Muscle of back (tissue), 11 donors: ENCODE data around the gene COMMD8. TPM values are rescaled to one million over a fixed set of nuclear protein-coding genes. Genes with fewer than 3 reads are reported as not detected.
A peak's percentile ranks its signal among the peaks of the same experiment; 100 is the strongest.

Experiments
- DNase-seq, 3 donors: peaks; one replicate each; pipeline versions ENCODE4 v3.0.0 to v3.0.0-alpha.2; 2013
- polyA plus RNA-seq, 10 donors: library from polyadenylated mRNA; unstranded; fragments of 120-200 nt; gene quantifications; one replicate each; pipeline ENCODE4 v1.2.1, GENCODE V29; 2013; ENCODE audit not compliant: insufficient read length in 10 of 10

The COMMD8 gene
- polyA plus RNA-seq, 10 donors: 16.6 to 21.0 (median 18.9) TPM

DNA sequence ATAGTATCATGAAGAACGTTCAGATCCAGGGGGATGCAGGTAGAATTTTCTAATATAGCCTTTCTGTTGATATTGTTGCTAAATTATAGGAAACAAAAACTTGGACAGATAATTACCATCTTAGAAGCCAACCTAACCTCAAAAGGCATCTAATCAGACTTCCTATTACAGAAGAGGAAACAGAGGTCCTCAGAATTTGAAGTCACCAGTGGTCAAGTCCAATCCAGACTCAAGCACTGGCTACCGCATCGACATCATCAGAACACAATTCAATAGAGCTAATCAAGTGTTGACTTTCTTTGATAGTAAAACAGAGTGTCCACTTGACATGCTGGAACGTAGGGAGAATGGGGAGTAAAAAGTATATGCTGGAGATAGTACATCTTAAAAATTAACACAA lies 11.3 kb upstream of the COMMD8 start:
- no peak for DNase-seq

DNA sequence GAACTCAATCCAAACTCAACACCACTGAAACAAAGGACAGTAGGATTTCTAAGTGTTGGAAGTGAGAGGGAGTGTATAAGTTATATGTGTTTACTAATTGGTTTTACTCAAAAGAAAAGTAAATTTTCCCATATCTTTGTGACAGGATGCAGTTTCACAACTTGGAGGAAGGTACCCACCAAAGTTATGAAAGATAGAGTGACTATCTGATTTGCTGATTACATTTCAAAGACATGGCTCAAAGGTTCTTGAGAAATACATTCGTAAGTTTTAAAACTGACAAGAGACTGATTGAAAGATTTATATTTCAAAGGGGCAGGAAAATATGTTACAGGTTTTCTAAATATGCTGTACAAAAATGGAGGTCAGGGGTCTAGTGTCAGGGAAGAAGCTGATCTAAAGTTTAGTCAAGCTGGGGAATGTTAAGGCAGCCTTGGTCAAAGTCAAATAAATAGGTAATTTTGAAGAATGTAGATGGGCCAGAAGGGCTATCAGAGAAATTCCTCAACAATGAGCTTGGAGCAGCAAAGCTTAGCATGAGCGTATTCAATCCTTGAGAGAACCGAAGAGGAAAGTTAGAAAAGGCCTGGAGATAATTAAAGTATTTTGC lies 9.7 kb upstream of the COMMD8 start:
- no peak for DNase-seq

GRCh38 chr4:47471591-47471990 lies 8.1 kb upstream of the COMMD8 start:
- DNase-seq: no peak

DNA sequence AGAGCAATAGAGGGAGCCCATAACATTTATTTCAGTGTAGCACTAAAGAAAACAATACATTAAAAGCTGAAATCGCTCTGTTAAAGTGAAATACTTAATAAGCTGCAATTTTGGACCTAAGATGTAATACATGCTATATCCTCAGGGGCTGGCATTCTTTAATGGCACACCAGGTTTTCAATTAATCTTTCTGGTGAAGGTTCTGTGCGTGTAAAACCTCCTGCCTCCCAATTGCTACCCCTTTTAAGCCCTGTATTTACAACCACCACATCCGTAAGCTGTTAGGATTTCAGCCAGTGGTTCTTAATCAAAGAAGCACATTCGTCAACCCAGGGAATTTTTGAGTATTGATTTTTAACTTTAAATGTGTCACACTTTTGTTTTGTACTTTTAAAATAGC lies 7.6 kb upstream of the COMMD8 start:
- DNase-seq: no peak

DNA sequence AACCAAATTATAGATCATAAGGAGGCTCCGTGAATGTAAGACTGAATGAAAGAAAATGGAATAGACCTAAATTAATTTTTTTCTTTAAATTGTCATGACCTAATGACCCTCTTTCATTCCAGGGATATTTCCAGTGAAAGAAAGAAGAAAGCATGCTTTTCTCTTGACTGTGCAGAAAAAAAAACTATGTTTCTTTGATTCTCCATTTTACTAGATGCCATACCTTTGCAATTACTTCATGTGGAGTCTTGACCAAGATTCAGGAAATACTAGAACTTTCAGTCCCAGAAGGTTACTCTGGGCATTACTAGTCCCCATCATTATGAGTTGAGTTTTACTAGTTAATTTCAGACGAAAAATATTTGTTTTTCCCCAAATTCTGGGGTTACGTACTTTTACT lies 6.4 kb upstream of the COMMD8 start:
- no peak for DNase-seq

DNA sequence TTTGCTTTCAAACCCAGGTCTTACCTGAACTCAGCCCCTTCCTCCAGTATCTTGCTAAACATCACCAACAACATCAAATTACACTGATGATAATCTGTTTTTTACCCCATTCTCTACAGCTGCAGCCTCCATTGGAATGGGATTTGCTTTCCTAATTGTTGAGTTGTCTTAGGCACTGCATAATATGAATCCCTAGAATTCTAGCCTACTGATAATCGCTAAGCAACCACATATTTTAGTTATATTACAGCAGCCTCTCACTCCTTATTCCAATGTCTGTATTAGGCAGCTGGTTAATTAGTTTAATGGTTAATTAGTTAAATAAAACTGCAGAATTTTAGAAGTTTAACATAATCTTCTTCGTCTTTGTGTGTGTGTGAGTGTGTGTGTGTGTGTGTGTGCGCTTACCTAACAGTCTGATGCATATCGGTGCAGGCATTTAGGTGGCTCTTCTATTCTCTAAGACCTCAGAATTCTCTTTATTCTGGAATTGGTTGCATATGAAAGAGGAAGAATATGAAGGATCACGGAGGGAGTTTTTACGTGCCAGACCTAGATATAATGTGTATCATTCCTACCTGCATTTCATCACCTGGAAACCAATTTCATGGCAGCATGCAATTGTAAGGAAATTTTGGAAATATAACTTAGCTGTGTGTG lies 5.3 kb upstream of the COMMD8 start:
- DNase-seq: no peak

DNA sequence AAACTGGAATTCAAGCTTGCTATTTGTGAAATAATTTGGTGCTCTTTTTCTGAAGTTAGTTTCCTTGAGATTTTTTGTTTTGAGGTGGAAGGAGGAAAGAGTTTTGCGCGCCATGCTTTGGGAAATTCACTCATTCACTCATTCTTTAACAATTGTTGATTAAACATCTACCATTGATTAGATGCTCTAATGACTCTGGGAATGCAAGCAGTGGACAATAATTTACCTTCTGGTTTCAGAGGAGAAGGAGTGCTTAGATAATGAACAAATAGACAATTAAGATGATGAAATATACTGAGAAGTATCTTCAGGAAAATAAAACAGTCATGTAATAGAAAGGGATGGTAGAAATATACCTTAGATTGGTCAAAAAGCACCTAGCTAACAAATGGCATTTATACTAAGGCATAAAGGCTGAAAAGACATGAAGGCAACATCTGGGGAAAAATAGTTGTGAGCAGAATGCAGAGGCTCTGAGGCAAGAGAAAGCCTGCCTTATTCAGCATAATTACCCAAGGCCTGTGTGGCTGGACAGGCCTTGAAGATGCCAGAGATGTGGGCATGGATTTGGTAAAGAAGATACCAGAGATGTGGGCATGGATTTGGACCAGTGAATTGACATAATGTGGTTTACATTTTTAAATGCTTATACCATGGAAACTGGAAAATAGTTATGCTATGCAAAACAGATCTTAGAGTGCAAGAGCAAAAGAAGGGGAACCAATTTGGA lies 2.7 kb upstream of the COMMD8 start:
- no peak for DNase-seq

- DNase-seq: no peak
Observed at GRCh38 chr4:47465004-47465403, 1.5 kb upstream of the COMMD8 start.

GRCh38 chr4:47462799-47463234 lies 685 bp downstream of the COMMD8 start:
- DNase-seq: peak in 1 of 3 donors; percentile 3

- DNase-seq: no peak
Observed at GRCh38 chr4:47451657-47452056, 11.8 kb downstream of the COMMD8 start.

DNA sequence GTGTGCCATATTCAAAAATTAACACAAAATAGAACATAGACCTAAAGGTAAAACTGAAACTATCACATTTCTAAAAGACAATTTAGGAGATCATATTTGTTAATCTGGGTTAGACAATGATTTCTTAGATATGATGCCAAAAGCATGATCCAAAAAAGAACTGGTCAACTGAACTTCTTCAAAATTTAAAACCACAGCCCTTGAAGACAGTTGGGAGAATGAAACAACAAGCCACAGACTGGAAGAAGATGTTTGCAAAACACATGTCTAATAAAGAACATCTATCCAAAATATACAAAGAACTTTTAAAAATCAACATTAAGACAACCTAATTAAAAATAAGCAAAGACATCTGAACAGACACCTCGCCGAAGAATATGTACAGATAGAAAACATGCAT lies 19.5 kb downstream of the COMMD8 start:
- DNase-seq: no peak

GRCh38 chr4:47442980-47443379 lies 20.5 kb downstream of the COMMD8 start:
- DNase-seq: peak in 1 of 3 donors; percentile 25

DNA sequence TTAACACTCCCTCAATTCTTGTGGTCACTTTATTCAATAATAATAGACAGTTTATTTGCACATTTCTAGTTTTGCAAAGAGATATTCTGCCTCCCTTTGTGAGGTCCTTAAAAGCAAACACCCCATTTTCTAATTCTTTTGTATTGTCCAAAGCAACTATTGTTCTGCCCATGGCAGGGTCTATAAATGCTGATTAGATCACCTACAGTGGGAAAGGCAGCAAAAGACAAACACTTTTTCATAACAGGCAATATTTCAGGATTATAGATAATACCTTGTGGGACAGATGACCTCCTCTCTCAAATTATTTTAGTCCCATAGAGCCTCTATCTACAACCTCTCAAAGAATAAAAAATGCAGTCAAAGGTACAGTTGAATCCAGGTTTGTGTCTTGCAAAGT lies 28.6 kb downstream of the COMMD8 start:
- no peak for DNase-seq

DNA sequence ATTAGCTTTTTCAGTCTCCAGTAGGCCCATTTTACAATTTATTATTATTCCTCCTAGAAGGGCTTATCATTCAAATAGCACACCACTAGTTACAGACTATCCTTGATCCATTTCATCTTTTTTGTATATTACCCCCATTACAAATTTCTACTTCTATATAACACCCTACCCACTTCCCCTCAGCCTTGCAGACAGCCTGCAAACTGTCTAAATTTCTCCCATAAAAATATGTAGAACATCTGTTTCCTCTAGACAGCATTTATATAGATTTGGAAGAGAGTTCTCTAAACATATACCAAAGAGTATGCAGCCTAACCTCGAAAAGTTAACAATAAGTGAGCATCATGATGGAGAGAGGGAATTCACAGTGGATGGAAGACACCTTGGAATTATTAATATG lies 30.8 kb downstream of the COMMD8 start:
- DNase-seq: no peak

DNA sequence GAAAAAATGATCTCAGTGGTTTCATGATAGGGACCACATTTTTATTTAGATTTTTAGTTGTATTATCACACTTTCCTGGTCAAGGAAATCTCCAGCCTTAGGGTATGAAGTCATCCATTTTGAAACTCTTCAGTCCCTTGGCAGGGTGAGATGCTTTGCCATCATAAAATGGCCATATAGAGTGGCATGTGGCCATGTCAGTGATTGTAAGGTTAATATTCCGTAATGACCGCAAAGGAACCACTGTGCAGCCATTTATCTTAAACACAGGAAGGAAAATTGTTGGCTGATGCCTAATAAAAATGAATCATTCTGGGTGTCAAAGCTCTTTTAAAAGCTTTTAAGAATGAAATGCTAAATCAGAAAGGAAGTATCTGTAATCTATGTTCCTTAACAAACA lies 35.6 kb downstream of the COMMD8 start:
- no peak for DNase-seq

DNA sequence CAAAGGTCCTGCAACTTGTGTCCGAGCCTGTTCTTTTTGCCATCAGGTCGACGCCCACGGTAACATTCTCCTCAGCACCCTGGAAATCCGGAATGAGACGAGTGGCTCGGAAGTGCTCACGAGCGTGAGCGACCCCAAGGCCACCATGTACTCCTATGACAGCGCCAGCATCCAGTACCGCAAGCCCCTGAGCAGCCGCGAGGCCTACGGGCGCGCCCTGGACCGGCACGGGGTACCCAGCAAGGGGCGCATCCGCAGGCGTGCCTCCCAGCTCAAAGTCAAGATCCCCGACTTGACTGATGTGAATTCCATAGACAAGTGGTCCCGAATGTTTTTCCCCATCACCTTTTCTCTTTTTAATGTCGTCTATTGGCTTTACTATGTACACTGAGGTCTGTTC lies 37.9 kb downstream of the COMMD8 start:
- DNase-seq: no peak

- DNase-seq: no peak
Observed at GRCh38 chr4:47419296-47419695, 44.2 kb downstream of the COMMD8 start.

DNA sequence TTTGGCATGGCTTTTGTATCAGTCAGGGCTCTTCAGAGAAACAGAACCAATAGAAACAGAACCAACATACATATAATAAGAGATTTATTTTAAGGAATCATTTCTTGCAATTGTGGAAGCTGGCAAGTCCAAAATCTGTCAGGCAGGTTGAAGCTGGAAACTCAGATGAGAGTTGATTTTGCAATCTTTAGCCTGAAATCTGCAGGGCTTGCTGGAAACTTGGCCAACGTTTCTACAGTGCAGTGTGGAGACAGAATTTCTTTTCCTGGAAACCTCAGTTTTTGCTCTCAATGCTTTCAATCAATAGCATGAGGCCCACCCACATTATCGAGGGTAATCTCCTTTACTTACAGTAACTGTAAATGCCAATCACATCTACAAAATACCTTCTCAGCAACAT lies 45.4 kb downstream of the COMMD8 start:
- DNase-seq: peak in 1 of 3 donors; percentile 11

DNA sequence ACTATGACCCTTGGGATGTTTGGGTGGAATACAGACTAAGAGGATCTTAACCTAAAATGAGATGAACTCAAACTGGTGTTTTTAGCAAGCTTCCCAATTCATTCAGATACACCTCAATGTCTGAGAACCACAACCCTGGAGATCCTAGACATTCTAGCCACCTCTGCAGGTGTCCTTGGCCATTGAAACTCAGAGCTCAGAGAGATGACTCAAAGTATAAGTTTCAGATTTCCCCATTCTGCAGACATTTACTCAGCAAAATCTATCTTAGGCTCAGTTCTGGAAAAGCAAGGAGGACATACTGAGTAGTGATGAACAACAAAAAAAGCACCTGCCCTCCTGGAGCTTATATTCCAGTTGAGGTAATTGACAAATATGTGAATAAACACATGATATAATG lies 47.8 kb downstream of the COMMD8 start:
- no peak for DNase-seq

- no peak for DNase-seq
Observed at GRCh38 chr4:47413521-47413920, 50.0 kb downstream of the COMMD8 start.

GRCh38 chr4:47410271-47410670 lies 53.2 kb downstream of the COMMD8 start:
- DNase-seq: no peak

GRCh38 chr4:47406408-47406807 lies 57.1 kb downstream of the COMMD8 start:
- no peak for DNase-seq
